Neural crest cell (in vitro differentiated cells): ENCODE results near the gene ARID5B. TPM values are rescaled to one million over a fixed set of nuclear protein-coding genes. Genes with fewer than 3 reads are reported as not detected.

Experiments used
- DNase-seq: peaks from one replicate; pipeline ENCODE4 v3.0.0; 2021; ENCODE audit warnings: low read depth, mixed read lengths, low spot score
- H3K27ac Mint-ChIP-seq: one replicate; pipeline ENCODE4 v1.8.0; 2021; ENCODE audit warnings: mild to moderate bottlenecking, mixed read lengths; ENCODE audit not compliant: unreplicated experiment
- H3K27me3 Mint-ChIP-seq: 2 replicates; pipeline ENCODE4 v1.8.0; 2021; ENCODE audit warnings: low read depth, mild to moderate bottlenecking, mixed read lengths
- H3K36me3 Mint-ChIP-seq: 2 replicates; pipeline ENCODE4 v1.8.0; 2021; ENCODE audit warnings: low read depth, mild to moderate bottlenecking, mixed read lengths
- H3K4me1 Mint-ChIP-seq: 2 replicates; pipeline ENCODE4 v1.8.0; 2021; ENCODE audit warnings: mixed read lengths
- H3K4me3 Mint-ChIP-seq: one replicate; pipeline ENCODE4 v1.8.0; 2021; ENCODE audit warnings: mild to moderate bottlenecking, mixed read lengths
- H3K9me3 Mint-ChIP-seq: 2 replicates; pipeline ENCODE4 v1.8.0; 2021; ENCODE audit warnings: mixed read lengths
- total RNA-seq: library from RNA; stranded (reverse); gene quantifications from 2 replicates; pipeline ENCODE4 v1.2.1, GENCODE V29; 2021
- TF ChIP-seq, protein P1 (sequence below): fragments of 200-600 bp; sonication (generic); conservative IDR thresholded peaks from 2 replicates; pipeline ENCODE4 v1.5.0; 2021; ENCODE audit warnings: antibody characterized with exemption, mild to moderate bottlenecking

ARID5B gene
- total RNA-seq, 1 donor from 2014 or later = 10.4 TPM

DNA sequence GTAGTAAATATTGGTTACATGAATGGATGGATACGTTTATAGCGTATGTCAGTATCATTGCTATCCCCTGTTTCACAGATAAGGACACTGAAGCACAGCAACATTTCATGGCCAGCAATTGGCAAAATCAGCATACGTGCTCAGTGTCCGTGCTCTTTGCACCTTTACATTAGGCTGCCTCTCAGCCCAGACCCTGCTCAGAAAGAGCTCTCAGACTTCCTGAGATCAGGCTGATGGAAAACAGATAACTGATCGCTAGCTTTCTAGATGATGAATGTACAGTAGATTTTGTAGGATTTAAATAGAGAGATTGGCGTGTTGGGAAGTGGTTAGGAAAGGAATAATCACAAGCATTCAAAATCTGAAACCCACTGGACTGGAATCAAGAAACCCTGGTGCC lies 106.7 kb downstream of the ARID5B start:
- Mint-ChIP-seq H3K4me1 (peaks cover 10% of the 10 kb centered on the region), H3K9me3 (no peaks in the 10 kb centered on the region), H3K27ac (no peak overlapping the region), H3K27me3 (peaks cover 49% of the 10 kb centered on the region), H3K36me3 (peaks cover 4% of the 10 kb centered on the region), H3K4me3 (no peak overlapping the region)
- no peak for DNase-seq
- TF ChIP-seq, protein P1, sequence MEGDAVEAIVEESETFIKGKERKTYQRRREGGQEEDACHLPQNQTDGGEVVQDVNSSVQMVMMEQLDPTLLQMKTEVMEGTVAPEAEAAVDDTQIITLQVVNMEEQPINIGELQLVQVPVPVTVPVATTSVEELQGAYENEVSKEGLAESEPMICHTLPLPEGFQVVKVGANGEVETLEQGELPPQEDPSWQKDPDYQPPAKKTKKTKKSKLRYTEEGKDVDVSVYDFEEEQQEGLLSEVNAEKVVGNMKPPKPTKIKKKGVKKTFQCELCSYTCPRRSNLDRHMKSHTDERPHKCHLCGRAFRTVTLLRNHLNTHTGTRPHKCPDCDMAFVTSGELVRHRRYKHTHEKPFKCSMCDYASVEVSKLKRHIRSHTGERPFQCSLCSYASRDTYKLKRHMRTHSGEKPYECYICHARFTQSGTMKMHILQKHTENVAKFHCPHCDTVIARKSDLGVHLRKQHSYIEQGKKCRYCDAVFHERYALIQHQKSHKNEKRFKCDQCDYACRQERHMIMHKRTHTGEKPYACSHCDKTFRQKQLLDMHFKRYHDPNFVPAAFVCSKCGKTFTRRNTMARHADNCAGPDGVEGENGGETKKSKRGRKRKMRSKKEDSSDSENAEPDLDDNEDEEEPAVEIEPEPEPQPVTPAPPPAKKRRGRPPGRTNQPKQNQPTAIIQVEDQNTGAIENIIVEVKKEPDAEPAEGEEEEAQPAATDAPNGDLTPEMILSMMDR = no peak

DNA sequence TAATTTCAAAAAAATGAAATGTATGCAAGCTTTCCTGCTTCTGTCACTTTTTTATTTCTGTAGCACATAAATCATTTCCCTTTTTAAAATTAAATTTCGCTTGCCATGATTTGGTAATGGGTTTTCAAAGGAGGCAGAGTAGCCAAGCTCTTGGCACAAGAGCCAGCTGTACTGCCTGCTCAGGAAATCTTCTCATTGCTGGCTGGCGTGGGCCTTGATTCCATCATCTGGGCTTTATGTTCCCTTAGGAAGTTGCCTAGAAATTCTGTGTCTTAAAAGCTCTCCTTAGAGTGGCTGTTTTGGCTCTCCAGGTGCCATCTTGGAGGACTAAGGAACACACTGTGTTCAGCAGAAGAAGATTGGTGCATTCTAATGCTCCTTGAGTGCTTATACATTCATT lies 107.4 kb downstream of the ARID5B start:
- TF ChIP-seq, protein P1 = no peak
- H3K4me1 Mint-ChIP-seq = peaks cover 10% of the 10 kb centered on the region
- peaks cover 45% of the 10 kb centered on the region for H3K27me3 Mint-ChIP-seq
- no peak overlapping the region for H3K27ac Mint-ChIP-seq
- H3K4me3 Mint-ChIP-seq = no peak overlapping the region
- no peak for DNase-seq
- peaks cover 4% of the 10 kb centered on the region for H3K36me3 Mint-ChIP-seq
- H3K9me3 Mint-ChIP-seq = peaks cover 2% of the 10 kb centered on the region

DNA sequence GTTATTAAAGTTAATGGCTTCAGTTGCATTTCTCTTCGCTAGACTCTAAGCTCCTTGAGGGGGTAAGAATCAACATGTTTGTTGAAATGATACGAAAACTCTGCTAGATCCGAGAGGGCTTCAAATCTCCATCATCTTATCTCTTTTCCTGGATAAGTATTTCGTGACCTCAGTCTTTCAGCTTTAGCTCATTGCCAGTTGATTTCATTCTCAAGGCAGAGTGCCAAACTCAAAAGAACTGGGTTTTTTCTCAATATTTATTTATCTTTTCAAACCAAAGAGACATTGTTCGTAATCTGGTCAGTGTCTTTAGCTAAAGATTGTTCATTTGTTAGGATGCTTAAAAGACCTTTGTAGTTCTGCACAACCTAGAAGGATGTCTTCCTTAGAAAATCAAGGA lies 108.9 kb downstream of the ARID5B start:
- no peak overlapping the region for H3K4me3 Mint-ChIP-seq
- TF ChIP-seq, protein P1 = no peak
- peaks cover 10% of the 10 kb centered on the region for H3K4me1 Mint-ChIP-seq
- H3K36me3 Mint-ChIP-seq = peaks cover 4% of the 10 kb centered on the region
- H3K27me3 Mint-ChIP-seq = peaks cover 37% of the 10 kb centered on the region
- no peak for DNase-seq
- peaks cover 2% of the 10 kb centered on the region for H3K9me3 Mint-ChIP-seq
- no peak overlapping the region for H3K27ac Mint-ChIP-seq

DNA sequence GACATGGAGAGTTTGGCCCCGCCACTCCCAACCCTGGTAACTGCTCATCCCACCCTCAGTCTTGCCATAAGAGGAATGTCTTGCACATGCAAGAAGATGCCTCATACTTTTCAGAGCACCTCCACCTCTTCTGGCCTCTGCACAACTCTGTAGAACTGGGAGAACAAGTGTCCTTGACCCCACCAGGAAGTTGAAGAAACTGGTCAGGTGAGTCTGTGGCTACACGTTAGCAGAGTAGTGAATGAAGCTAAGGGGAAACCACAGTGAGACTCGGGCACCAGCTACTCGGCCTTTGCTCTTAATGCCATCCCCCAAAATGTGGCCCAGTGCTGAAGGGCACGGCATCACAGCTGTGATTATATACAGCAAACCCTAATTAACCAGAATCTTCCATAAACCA lies 110.1 kb downstream of the ARID5B start:
- Mint-ChIP-seq H3K27ac (no peak overlapping the region), H3K4me1 (peaks cover 10% of the 10 kb centered on the region), H3K36me3 (peaks cover 4% of the 10 kb centered on the region), H3K27me3 (peaks cover 26% of the 10 kb centered on the region), H3K9me3 (peaks cover 2% of the 10 kb centered on the region), H3K4me3 (no peak overlapping the region)
- TF ChIP-seq, protein P1 = no peak
- no peak for DNase-seq

DNA sequence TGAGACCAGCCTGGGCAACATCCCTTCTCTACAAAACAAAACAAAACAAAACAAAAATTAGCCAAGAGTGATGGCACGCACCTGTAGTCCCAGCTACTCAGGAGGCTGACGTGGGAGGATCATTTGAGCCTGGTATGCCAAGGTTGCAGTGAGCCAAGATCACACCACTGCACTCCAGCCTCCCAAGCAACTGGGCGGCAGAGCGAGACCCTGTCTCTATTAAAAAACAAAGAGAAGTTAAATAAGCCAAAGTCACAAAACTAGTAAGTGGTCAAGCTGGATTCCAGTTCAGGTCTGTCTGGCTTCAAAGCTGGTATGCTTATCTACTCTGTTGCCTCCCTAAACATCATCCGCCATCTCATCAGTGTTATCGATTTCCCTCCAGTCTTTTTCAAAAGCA lies 110.8 kb downstream of the ARID5B start:
- Mint-ChIP-seq H3K27me3 (peaks cover 18% of the 10 kb centered on the region), H3K4me1 (peaks cover 10% of the 10 kb centered on the region), H3K9me3 (peaks cover 2% of the 10 kb centered on the region), H3K4me3 (no peak overlapping the region), H3K27ac (no peak overlapping the region), H3K36me3 (peaks cover 4% of the 10 kb centered on the region)
- DNase-seq = no peak
- TF ChIP-seq, protein P1 = no peak

DNA sequence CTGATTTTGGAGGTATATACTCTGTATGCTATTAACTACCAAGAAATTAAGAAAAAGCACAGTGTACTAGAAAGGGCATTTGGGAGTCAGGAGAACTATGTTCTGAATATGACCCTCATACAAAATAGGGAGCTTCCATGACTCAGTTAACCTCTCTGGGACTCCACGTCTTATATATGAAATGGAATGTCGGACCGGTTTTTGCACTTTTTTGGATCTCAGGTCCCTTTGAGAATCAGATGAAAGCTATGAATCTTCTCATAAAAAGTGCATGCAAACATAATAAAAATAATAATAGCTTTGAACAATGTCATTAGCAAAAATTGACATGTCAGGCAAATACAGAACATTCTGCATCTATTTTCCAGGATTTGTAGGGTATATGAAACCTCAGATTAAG lies 113.0 kb downstream of the ARID5B start:
- Mint-ChIP-seq H3K27me3 (peaks cover 5% of the 10 kb centered on the region), H3K4me1 (peaks cover 7% of the 10 kb centered on the region), H3K4me3 (no peak overlapping the region), H3K36me3 (peaks cover 4% of the 10 kb centered on the region), H3K9me3 (peaks cover 2% of the 10 kb centered on the region), H3K27ac (no peak overlapping the region)
- DNase-seq = no peak
- TF ChIP-seq, protein P1 = no peak
